Suppressor macrophage (primary cell): ENCODE results near the gene SLC2A3.
A peak's percentile ranks its signal among the peaks of the same experiment; 100 is the strongest.
"Not testable (repeated sequence)": the region's sequence is repeated elsewhere in the genome, so short reads cannot be mapped to it uniquely, and the experiment has no call there.

Experiments used
- DNase-seq, 4 experiments: peaks; one replicate each; pipeline ENCODE4 v3.0.0-alpha.2; 2020 to 2022

SLC2A3 gene

GRCh38 chr12:7950230-7950943, 14.4 kb upstream of the SLC2A3 start:
- DNase-seq: not testable (repeated sequence)

- peak in 3 of 4 experiments; percentile 44 to 66 (median 59) for DNase-seq
Observed at GRCh38 chr12:7948589-7949260, 12.7 kb upstream of the SLC2A3 start.

DNA sequence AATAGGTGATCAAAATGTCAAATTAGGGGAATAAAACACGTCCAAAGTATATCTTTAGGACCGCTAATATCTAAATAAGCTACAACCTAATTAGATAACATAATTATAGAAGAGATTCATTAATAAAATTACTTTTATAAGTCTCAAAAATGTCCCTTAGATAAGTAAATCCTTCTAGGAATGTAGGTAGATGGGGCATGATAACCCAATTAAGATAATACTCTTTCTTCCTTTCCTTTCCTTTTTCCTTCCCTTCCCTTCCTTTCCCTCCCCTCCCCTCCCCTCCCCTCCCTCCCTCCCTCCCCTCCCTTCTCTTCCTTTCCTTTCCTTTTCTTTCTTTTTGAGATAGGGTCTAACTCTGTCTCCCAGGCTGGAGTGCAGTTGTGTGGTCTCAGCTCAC, 11.0 kb upstream of the SLC2A3 start:
- no peak for DNase-seq

DNA sequence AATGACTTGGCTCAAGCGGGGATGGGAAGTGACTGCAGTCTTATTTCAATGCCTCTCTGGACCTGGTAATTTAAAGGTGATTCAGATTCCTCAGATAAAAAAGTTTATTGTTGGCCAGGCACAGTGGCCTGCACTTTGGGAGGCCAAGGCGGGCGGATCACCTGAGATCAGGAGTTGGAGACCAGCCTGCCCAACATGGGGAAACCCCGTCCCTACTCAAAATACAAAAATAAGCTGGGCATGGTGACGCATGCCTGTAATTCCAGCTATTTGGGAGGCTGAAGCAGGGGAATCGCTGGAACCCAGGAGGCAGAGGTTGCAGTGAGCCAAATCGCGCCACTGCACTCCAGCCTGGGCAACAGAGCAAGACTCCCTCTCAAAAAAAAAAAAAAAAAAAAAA, 8.8 kb upstream of the SLC2A3 start:
- DNase-seq: not testable (repeated sequence)

GRCh38 chr12:7940906-7941305, 4.9 kb upstream of the SLC2A3 start:
- no peak for DNase-seq

GRCh38 chr12:7937833-7938506, 2.0 kb upstream of the SLC2A3 start:
- DNase-seq: peak in 1 of 4 experiments; percentile 37

DNA sequence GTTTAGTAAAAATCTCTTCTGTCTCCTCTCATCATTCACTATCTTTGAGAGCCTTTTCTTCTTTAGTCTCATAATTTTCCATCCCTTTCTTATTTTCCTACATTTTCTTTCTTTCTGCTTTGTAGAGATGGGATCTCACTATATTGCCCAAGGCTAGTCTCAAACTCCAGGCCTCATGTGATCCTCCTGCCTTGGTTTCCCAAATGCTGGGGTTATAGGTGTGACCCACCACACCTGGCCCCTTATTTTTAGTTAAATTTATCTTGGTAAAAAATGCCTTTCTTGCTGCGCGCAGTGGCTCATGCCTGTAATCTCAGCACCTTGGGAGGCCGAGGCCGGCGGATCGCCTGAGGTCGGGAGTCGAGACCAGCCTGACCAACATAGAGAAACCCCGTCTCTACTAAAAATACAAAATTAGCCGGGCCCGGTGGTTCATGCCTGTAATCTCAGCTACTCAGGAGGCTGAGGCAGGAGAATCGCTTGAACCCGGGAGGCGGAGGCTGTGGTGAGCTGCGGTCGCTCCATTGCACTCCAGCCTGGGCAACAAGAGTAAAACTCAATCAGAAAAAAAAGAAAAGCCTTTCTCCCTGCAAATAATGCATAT, 996 bp downstream of the SLC2A3 start:
- DNase-seq: no peak

GRCh38 chr12:7934091-7934888, 1.7 kb downstream of the SLC2A3 start:
- peak in 2 of 4 experiments; percentile 25 to 48 for DNase-seq

- peak; percentile 86 to 94 (median 90) for DNase-seq
Observed at GRCh38 chr12:7933255-7933726, 2.7 kb downstream of the SLC2A3 start.

GRCh38 chr12:7932599-7933240, 3.3 kb downstream of the SLC2A3 start:
- not testable (repeated sequence) for DNase-seq

DNA sequence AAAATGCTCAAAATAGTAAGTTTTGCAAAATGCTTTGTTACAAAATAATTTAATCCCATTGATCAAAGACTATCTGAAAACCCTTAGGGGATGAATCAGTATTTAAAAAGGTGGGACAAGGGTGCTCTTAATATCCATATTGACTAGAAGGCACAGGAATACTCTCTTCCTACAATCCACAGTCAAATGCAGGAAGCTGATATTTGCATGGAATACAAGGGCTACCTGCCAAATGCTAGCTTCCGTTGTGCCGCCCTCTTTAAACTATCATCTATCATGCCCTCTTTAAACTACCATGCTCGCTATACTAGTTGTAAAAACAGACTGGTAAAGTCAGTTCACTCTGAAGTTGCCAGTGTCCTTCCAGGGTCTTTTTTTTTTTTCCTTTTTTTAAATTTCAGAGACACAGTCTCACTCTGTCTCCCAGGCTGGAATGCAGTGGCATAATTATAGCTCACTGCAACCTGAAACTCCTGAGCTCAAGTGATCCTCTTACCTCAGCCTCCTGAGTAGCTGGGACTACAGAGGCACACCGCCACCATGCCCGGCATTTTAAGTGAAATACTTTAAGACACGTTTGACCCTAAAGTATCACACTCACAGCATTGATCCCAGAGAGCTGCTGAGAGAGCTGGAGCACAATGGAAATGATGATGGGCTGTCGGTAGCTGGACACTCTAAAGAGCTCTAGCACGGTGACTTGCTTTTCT, 6.7 kb downstream of the SLC2A3 start:
- DNase-seq: no peak

DNA sequence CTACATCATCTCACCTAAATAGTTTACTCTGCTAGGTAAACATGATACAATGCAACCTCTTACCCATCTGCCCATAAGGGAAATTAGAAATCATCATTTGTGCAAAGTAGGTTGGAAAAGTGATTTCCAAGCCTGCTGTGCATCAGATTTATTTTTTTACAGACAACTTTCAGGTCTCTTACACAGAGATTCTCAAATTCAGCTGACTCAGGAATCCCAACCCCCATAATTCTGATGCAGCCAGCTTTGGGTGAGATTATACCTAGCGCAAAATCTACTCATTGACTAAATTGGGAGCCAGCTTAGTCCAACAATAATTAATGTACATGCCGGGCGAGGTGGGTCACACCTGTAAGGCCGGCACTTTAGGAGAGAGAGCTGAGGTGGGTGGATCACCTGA, 8.5 kb downstream of the SLC2A3 start:
- no peak for DNase-seq

- DNase-seq: not testable (repeated sequence)
Observed at GRCh38 chr12:7926068-7926666, 9.8 kb downstream of the SLC2A3 start.

- DNase-seq: no peak
Observed at GRCh38 chr12:7923241-7924236, 12.4 kb downstream of the SLC2A3 start.

DNA sequence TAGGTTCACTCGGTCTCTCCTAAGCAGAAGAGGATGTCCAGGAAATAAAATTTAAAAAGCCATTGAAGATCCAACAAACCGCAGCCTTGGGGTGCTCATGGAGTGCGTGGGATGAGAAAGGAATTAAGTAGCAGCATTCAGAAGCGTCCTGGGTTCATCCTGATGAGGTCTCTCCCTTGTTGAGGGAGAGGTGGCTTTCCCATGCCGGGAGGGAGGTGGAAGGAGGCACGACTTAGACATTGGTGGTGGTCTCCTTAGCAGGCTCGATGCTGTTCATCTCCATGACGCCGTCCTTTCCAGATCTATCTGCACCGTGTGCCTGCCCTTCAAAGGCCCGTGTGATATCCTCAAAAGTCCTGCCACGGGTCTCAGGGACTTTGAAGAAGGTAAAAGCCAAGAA, 14.8 kb downstream of the SLC2A3 start:
- DNase-seq: not testable (repeated sequence)

DNA sequence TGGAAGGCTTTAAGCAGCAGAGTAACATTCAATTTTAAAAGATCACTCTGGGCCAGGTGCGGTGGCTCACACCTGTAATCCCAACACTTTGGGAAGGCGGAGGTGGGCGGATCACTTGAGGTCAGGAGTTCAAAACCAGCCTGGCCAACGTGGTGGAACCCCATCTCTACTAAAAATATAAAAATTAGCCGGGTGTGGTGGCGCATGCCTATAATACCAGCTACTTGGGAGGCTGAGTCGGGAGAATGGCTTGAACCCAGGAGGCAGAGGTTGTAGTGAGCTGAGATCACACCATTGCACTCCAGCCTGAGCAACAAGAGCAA, 17.8 kb downstream of the SLC2A3 start:
- not testable (repeated sequence) for DNase-seq

DNA sequence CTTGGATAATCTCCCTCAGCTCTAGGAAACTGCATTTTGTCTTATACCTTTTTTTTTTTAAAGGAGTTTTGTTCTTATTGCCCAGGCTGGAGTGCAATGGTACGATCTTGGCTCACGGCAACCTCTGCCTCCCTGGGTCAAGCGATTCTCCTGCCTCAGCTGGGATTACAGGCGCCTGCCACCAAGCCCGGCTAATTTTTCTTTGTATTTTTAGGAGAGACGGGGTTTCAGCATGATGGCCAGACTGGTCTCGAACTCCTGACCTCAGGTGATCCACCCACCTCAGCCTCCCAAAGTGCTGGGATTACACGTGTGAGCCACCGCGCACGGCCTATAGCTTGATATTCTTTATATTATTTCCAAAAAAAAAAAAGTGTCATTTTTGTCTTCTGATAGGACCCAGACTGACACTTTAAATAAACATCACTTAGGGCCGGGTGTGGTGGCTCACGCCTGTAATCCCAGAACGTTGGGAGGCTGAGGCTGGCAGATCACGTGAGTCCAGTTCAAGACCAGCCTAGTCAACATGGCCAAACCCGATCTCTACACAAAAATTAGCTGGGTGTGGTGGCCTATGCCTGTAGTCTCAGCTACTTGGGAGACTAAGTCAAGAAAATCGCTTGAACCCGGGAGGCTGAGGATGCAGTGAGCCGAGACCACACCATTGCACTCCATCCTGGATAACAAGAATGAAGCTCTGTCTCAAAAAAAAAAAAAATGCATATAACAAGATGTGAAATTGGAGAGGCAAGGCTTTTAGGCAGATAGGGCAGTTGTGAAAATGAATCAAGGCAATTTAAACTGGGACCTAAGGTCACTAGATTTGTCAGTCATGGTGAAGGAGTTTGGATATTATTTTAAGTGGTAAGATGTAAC, 18.4 kb downstream of the SLC2A3 start:
- DNase-seq: no peak

DNA sequence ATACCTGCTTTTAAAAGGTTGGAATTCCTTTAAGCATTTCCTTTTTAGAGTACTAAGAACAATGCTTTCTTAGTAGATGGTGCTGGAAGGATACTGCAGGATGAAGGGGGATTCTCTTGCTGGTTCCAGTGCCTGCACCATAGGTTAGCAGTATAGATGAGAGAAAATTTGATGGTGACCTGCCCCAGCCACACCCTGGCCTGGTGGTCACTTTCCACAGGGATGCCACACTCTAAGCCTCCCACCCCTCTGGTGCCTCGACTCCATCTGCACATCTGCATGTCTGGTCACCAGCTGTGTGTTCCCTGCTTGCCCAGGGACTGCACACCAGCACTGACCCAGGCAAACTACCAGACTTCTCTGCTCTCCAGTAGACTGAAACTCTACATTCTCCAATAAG, 19.1 kb downstream of the SLC2A3 start:
- no peak for DNase-seq
